Measurements from ENCODE around the gene CCL24. TPM values are rescaled to one million over a fixed set of nuclear protein-coding genes. Genes with fewer than 3 reads are reported as not detected.
"Not testable (repeated sequence)": the region's sequence is repeated elsewhere in the genome, so short reads cannot be mapped to it uniquely, and the experiment has no call there.

The CCL24 gene
- not detected in 2 replicates for total RNA-seq

- Histone ChIP-seq H3K27me3 (ENCODE audit: control insufficient read depth, insufficient read depth, low read length) (no peaks in the 10 kb centered on the region), H3K4me3 (ENCODE audit: low read depth, low read length) (no peak within 1 kb of the TSS), H3K36me3 (ENCODE audit: control insufficient read depth, insufficient read depth, low read length) (no peaks in the 10 kb centered on the region)
- TF ChIP-seq, protein P1, sequence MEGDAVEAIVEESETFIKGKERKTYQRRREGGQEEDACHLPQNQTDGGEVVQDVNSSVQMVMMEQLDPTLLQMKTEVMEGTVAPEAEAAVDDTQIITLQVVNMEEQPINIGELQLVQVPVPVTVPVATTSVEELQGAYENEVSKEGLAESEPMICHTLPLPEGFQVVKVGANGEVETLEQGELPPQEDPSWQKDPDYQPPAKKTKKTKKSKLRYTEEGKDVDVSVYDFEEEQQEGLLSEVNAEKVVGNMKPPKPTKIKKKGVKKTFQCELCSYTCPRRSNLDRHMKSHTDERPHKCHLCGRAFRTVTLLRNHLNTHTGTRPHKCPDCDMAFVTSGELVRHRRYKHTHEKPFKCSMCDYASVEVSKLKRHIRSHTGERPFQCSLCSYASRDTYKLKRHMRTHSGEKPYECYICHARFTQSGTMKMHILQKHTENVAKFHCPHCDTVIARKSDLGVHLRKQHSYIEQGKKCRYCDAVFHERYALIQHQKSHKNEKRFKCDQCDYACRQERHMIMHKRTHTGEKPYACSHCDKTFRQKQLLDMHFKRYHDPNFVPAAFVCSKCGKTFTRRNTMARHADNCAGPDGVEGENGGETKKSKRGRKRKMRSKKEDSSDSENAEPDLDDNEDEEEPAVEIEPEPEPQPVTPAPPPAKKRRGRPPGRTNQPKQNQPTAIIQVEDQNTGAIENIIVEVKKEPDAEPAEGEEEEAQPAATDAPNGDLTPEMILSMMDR (IDR thresholded peaks at IDR 0.05; ENCODE audit: insufficient read depth, low read length, severe bottlenecking): no peak
- FAIRE-seq (no peak), DNase-seq (ENCODE audit: low read depth) (no peak)
These were observed at the start of gene CCL24 for GRCh38 chr7:75813781-75814236. Gene CCL24, minus strand, starts transcription at chr7:75813806. Its CDS starts 91 bp downstream, at chr7:75813715.

DNA sequence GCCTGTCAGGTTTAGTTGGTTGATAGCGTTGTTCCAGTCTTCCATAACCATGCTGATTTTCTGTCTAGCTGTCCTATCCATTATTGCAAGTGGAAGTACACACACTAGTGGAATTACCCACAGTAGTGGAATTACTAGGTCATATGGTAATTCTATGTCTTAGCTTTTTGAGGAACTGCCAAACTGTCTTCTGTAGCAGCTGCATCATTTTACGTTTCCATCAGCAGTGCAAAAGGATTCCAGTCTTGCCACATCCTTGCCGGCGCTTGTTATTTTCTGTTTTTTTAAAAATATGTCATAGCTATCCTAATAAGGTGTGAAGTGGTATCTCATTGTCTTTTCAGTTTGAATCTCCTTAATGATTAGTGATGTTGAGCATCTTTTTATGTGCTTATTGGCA is 48.0 kb upstream of the CCL24 start:
- Histone ChIP-seq H3K27me3 (ENCODE audit: control insufficient read depth, insufficient read depth, low read length) (no peaks in the 10 kb centered on the region), H3K4me3 (ENCODE audit: low read depth, low read length) (no peak overlapping the region), H3K36me3 (ENCODE audit: control insufficient read depth, insufficient read depth, low read length) (no peaks in the 10 kb centered on the region)
- no peak for DNase-seq (ENCODE audit: low read depth)
- no peak for FAIRE-seq
- TF ChIP-seq, protein P1 (IDR thresholded peaks at IDR 0.05; ENCODE audit: insufficient read depth, low read length, severe bottlenecking): no peak

DNA sequence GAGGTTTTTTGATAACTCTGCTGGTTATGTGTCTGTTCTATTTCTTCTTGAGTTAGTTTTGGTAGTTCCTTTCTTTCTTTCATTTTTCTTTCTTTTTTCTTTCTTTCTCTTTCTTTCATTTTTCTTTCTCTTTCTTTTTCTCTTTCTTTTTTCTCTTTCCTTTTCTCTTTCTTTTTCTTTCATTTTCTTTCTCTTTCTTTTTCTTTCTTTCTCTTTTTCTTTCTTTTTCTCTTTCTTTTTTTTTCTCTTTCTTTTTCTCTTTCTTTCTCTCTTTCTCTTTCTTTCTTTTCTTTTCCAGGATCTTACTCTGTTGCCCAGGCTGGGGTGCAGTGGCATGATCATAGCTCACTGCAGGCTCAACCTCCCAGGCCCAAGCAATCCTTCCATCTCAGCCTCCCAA is 44.8 kb upstream of the CCL24 start:
- no peaks in the 10 kb centered on the region for H3K27me3 ChIP-seq (ENCODE audit: control insufficient read depth, insufficient read depth, low read length)
- H3K4me3 ChIP-seq (ENCODE audit: low read depth, low read length): no peak overlapping the region
- TF ChIP-seq, protein P1 (IDR thresholded peaks at IDR 0.05; ENCODE audit: insufficient read depth, low read length, severe bottlenecking): no peak
- DNase-seq (ENCODE audit: low read depth) (no peak), FAIRE-seq (no peak)
- no peaks in the 10 kb centered on the region for H3K36me3 ChIP-seq (ENCODE audit: control insufficient read depth, insufficient read depth, low read length)

DNA sequence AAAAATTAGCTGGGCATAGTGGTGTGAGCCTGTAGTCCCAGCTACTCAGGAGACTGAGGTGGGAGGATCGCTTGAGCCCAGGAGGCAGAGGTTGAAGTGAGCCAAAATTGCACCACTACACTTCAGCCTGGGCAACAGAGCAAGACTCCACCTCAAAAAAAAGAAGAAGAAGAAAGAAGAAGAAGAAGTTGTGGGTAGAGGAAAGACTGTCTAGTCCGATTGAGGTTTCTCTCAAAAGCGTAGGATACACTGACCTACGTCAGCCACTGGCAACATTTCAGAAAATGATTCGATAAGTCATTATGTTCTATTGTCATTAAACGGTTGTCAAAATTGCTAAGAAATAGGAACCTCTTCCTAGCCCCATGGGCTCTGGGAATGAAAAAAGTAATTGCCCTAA is 42.9 kb upstream of the CCL24 start:
- DNase-seq (ENCODE audit: low read depth): no peak
- H3K27me3 ChIP-seq (ENCODE audit: control insufficient read depth, insufficient read depth, low read length): no peaks in the 10 kb centered on the region
- no peaks in the 10 kb centered on the region for H3K36me3 ChIP-seq (ENCODE audit: control insufficient read depth, insufficient read depth, low read length)
- no peak for FAIRE-seq
- TF ChIP-seq, protein P1 (IDR thresholded peaks at IDR 0.05; ENCODE audit: insufficient read depth, low read length, severe bottlenecking): no peak
- no peak overlapping the region for H3K4me3 ChIP-seq (ENCODE audit: low read depth, low read length)

DNA sequence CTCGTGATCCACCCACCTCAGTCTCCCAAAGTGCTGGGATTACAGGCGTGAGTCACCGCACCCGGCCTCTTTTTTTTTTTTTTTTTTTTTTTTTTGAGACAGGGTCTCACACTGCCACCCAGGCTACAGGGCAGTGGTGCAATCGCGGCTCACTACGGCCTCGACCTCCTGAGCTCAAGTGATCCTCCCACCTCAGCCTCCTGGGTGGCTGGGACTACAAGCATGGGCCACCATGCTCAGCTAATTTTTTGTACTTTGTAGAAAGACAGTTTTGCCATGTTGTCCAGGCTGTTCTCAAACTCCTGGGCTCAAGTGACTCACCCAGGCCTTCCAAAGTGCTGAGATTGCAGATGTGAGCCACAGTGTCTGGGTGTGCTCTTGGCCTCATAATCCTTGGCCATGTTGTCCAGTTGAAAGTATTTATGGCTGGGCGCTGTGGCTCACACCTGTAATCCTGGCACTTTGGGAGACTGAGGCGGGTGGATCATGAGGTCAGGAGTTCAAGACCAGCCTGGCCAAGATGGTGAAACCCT is 41.3 kb upstream of the CCL24 start:
- FAIRE-seq; H3K27me3 ChIP-seq (ENCODE audit: control insufficient read depth, insufficient read depth, low read length); DNase-seq (ENCODE audit: low read depth); H3K4me3 ChIP-seq (ENCODE audit: low read depth, low read length); H3K36me3 ChIP-seq (ENCODE audit: control insufficient read depth, insufficient read depth, low read length): not testable (repeated sequence)

DNA sequence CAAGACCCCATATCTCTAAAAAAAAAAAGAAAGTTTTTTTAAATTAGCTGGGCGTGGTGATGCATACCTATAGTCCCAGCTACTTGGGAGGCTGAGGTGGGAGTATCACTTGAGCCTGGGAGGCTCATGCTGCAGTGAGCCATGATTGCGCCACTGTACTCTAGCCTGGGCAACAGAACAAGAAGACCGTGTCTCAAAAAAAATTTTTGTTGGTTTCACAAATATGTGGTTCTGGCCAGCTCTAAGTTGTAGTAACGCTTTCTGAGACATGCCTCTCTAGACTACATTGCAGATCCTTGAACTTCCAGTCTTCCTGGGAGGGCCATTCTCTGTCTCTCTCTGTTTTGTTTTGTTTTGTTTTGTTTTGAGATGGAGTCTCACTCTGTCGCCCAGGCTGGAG is 40.6 kb upstream of the CCL24 start:
- no peak overlapping the region for H3K4me3 ChIP-seq (ENCODE audit: low read depth, low read length)
- TF ChIP-seq, protein P1 (IDR thresholded peaks at IDR 0.05; ENCODE audit: insufficient read depth, low read length, severe bottlenecking): no peak
- FAIRE-seq: no peak
- no peaks in the 10 kb centered on the region for H3K27me3 ChIP-seq (ENCODE audit: control insufficient read depth, insufficient read depth, low read length)
- no peaks in the 10 kb centered on the region for H3K36me3 ChIP-seq (ENCODE audit: control insufficient read depth, insufficient read depth, low read length)
- no peak for DNase-seq (ENCODE audit: low read depth)

Data from bronchial epithelial cell (primary cell).